GM12878 (cell line): ENCODE results near the gene NINL. TPM values are rescaled to one million over a fixed set of nuclear protein-coding genes. Genes with fewer than 3 reads are reported as not detected.

Experiments used
- ATAC-seq: fragments of 200-7000 bp; cut with Tn5 transposase; 3 replicates; pipeline ENCODE4 v1.9.1; 2020; ENCODE audit warnings: mild to moderate bottlenecking, moderate library complexity
- BruUV-seq: library from RNA; stranded (reverse); fragments of 400-500 nt; replicated peaks from 2 replicates; lab custom pipeline; 2021; lab: Mats Ljungman, UMichigan
- CTCF ChIA-PET: fragments of 300-600 bp; sonication (Branson Sonifier 250); formaldehyde crosslinking; extraction: SDS; loops from one replicate; lab custom pipeline; 2021; ENCODE audit warnings: inconsistent platforms; lab: Yijun Ruan, JAX
- POLR2A ChIA-PET: fragments of 350-600 bp; formaldehyde crosslinking; extraction: SDS; loops from one replicate; lab custom pipeline; 2021; ENCODE audit warnings: inconsistent platforms; lab: Charles Lee
- RAD21 ChIA-PET: fragments of 300-600 bp; sonication (Branson Sonifier 250); formaldehyde crosslinking; loops from one replicate; lab custom pipeline; 2023; ENCODE audit warnings: antibody characterized with exemption; ENCODE audit not compliant: unreplicated experiment; lab: Charles Lee
- SMC1A ChIA-PET: fragments of 300-600 bp; sonication (Branson Sonifier 250); formaldehyde crosslinking; loops from one replicate; lab custom pipeline; 2023; ENCODE audit not compliant: unreplicated experiment, uncharacterized antibody; lab: Charles Lee
- DNase-seq: peaks from one replicate; pipeline ENCODE4 v3.0.0-alpha.2; 2011; ENCODE audit warnings: low read depth, low spot score
- FAIRE-seq: peaks from 3 replicates; lab custom pipeline; 2011; peaks lifted over from hg19 to GRCh38; lab: Jason Lieb, UNC
- H2AFZ ChIP-seq: 2 replicates; pipeline ENCODE4 v1.6.0; 2011; ENCODE audit warnings: low read depth, low read length, control low read depth; ENCODE audit not compliant: control insufficient read depth
- H3K27ac ChIP-seq: 2 replicates; pipeline ENCODE4 v1.5.1; 2011; ENCODE audit warnings: control low read depth; ENCODE audit not compliant: control insufficient read depth, insufficient read depth
- H3K27me3 ChIP-seq, 2 experiments: replicated peaks in 1 of 2; 2 replicates each; pipeline versions ENCODE4 v1.6.0 to v1.6.1; 2011; ENCODE audit warnings: low read length in 1 of 2; ENCODE audit not compliant: control insufficient read depth in 2 of 2, insufficient read depth in 2 of 2
- H3K36me3 ChIP-seq, 2 experiments: 2 replicates each; pipeline ENCODE4 v1.5.1; 2011; ENCODE audit warnings: low read length in 1 of 2; ENCODE audit not compliant: control insufficient read depth in 2 of 2, insufficient read depth in 2 of 2
- H3K4me1 ChIP-seq: 2 replicates; pipeline ENCODE4 v1.6.1; 2011; ENCODE audit warnings: mild to moderate bottlenecking, low read length, moderate library complexity, mixed read lengths; ENCODE audit not compliant: control insufficient read depth, insufficient read depth
- H3K4me2 ChIP-seq: 2 replicates; pipeline ENCODE4 v1.6.0; 2011; ENCODE audit warnings: control low read depth; ENCODE audit not compliant: control insufficient read depth, insufficient read depth
- H3K4me3 ChIP-seq: fragments of 200-600 bp; sonication (generic); 2 replicates; pipeline ENCODE4 v1.5.1; 2016
- H3K79me2 ChIP-seq: 2 replicates; pipeline ENCODE4 v1.6.0; 2011; ENCODE audit warnings: low read length; ENCODE audit not compliant: control insufficient read depth, insufficient read depth
- H3K9ac ChIP-seq: 2 replicates; pipeline ENCODE4 v1.8.0; 2011; ENCODE audit warnings: low read length, control low read depth, mixed read lengths; ENCODE audit not compliant: control insufficient read depth, insufficient read depth
- H3K9me3 ChIP-seq: replicated peaks from 3 replicates; pipeline ENCODE4 v1.5.1; 2011; ENCODE audit warnings: mild to moderate bottlenecking, low read length; ENCODE audit not compliant: control insufficient read depth, insufficient read depth
- H4K20me1 ChIP-seq: 2 replicates; pipeline ENCODE4 v1.6.0; 2011; ENCODE audit not compliant: control insufficient read depth, insufficient read depth
- ATF3 ChIP-seq: IDR thresholded peaks from 2 replicates; pipeline ENCODE4 v1.6.1; 2011; ENCODE audit warnings: low read depth, mild to moderate bottlenecking, low read length, moderate library complexity, borderline replicate concordance; ENCODE audit errors: extremely low read depth
- CEBPB ChIP-seq, 2 experiments: fragments of 150-350 bp in 1 of 2; IDR thresholded peaks; 2 replicates each; pipeline ENCODE4 v1.6.1; 2012 to 2014; ENCODE audit warnings: low read depth in 2 of 2, low read length in 2 of 2, borderline replicate concordance in 1 of 2, inconsistent platforms in 1 of 2
- MYC ChIP-seq: IDR thresholded peaks from 2 replicates; pipeline ENCODE4 v1.6.1; 2011; ENCODE audit warnings: mild to moderate bottlenecking, low read length, moderate library complexity, inconsistent platforms; ENCODE audit not compliant: insufficient read depth, insufficient replicate concordance, insufficient read length, severe bottlenecking
- PML ChIP-seq: IDR thresholded peaks from 2 replicates; pipeline ENCODE4 v1.6.1; 2012; ENCODE audit warnings: low read length, inconsistent platforms
- RAD51 ChIP-seq: fragments of 450-650 bp; IDR thresholded peaks from 2 replicates; pipeline ENCODE4 v1.6.1; 2016; ENCODE audit warnings: moderate library complexity, mild to moderate bottlenecking, inconsistent platforms
- ZNF384 ChIP-seq: IDR thresholded peaks from 2 replicates; pipeline ENCODE4 v1.6.1; 2012; ENCODE audit warnings: low read depth, mild to moderate bottlenecking, low read length, improper control_type of control experiment, borderline replicate concordance
- ZNF592 ChIP-seq: fragments of 450-650 bp; IDR thresholded peaks from 2 replicates; pipeline ENCODE4 v1.6.1; 2017; ENCODE audit warnings: mild to moderate bottlenecking, moderate library complexity
- WGBS: methylation state at CpG from one replicate; pipeline ENCODE4 v1.1.6; 2016; ENCODE audit warnings: low lambda C conversion rate; ENCODE audit not compliant: insufficient replicate concordance, insufficient coverage; ENCODE audit errors: missing lambda C conversion rate; 5-methylcytosine and 5-hydroxymethylcytosine counted together
- in situ Hi-C: fragments of 300-500 bp; cut with MboI; formaldehyde crosslinking; loops from 9 replicates; pipeline ENCODE4 v1.14.3; 2018; ENCODE audit warnings: mixed read lengths
- intact Hi-C: fragments of 100-400 bp; cut with micrococcal nuclease; formaldehyde crosslinking; loops from one replicate; pipeline ENCODE4 v1.14.2; 2022; ENCODE audit not compliant: unreplicated experiment
- polyA plus RNA-seq, 11 experiments: library from polyadenylated mRNA; depleted of rRNA in 4 of 11; unstranded in 6 of 11; stranded (reverse) in 5 of 11; fragments of >200 nt; fragmentation: Nextera tagmentation in 4 of 11; fragmentation: Illumina TruSeq in 1 of 11; extraction: Ambion mirVana in 4 of 11; extraction: Trizol in 1 of 11; gene quantifications; 1 replicate in 1 of 11; 2 replicates in 10 of 11; pipeline versions ENCODE4 v1.2.1 to v1.2.3, GENCODE V29; 2011 to 2016; ENCODE audit warnings: inconsistent platforms in 2 of 11, missing spikeins in 2 of 11, low read depth in 1 of 11
- total RNA-seq, 4 experiments: library from RNA; depleted of rRNA in 3 of 4; stranded (reverse); fragments of >200 nt in 3 of 4; fragmentation: Illumina TruSeq in 1 of 4; extraction: Trizol in 1 of 4; gene quantifications; 2 replicates each; pipeline versions ENCODE4 v1.2.1 to v1.2.3, GENCODE V29; 2013 to 2021

Gene NINL
- total and polyA plus RNA-seq, 10 of the 15 experiments (the other 5 are each of a cell fraction or from before 2014, with no cell fraction given): 0.04 to 0.77 (median 0.23) TPM; not detected in 1

- TF ChIP-seq RAD51: no peak
- TF ChIP-seq MYC: no peak
- TF ChIP-seq ATF3: no peak
- TF ChIP-seq ZNF592: no peak
- TF ChIP-seq CEBPB (IDR thresholded peaks at IDR 0.05; ENCODE audit: borderline replicate concordance in 1 of 2, low read depth in 2 of 2, low read length in 2 of 2): no peak
Observed at GRCh38 chr20:25459916-25460535, 125.3 kb downstream of the NINL start (continued).

GRCh38 chr20:25459111-25459830 is 126.1 kb downstream of the NINL start:
- in situ Hi-C loops: no loop called here
- no peak for ATAC-seq
- SMC1A ChIA-PET: interaction anchor here (1.3 kb wide), 1 partner anchor 11 kb away, joined by 4 read pairs; no protein-coding TSS in a partner anchor
- no TSS peak for BruUV-seq
- intact Hi-C loops: no loop called here
- H3K4me1 ChIP-seq: no peaks in the 10 kb centered on the region
- TF ChIP-seq PML (no peak), ZNF384 (no peak)
- TF ChIP-seq, all 136 proteins: peak for 0
- Histone ChIP-seq H3K27ac (no peak overlapping the region), H3K27me3 (no peaks in the 10 kb centered on the region; a peak in 1 of 4 replicates), H3K9ac (no peak overlapping the region), H3K4me3 (no peak overlapping the region), H3K4me2 (no peak overlapping the region), H3K36me3 (no peaks in the 10 kb centered on the region), H4K20me1 (no peaks in the 10 kb centered on the region), H3K79me2 (no peaks in the 10 kb centered on the region), H2AFZ (no peak overlapping the region), H3K9me3 (no peaks in the 10 kb centered on the region)
- no peak for FAIRE-seq
- ChIA-PET POLR2A (no interaction called here), RAD21 (no interaction called here), CTCF (no interaction called here)
- no peak for DNase-seq
- WGBS: 43% methylated on average over 20 of the region's 20 CpGs
